ENCODE measurements around the gene WDHD1. TPM values are rescaled to one million over a fixed set of nuclear protein-coding genes. Genes with fewer than 3 reads are reported as not detected.
"Not testable (repeated sequence)": the region's sequence is repeated elsewhere in the genome, so short reads cannot be mapped to it uniquely, and the experiment has no call there.

The WDHD1 gene
- total RNA-seq, 4 donors from 2014 or later = 0.51 to 20.0 (median 3.1) TPM

DNA sequence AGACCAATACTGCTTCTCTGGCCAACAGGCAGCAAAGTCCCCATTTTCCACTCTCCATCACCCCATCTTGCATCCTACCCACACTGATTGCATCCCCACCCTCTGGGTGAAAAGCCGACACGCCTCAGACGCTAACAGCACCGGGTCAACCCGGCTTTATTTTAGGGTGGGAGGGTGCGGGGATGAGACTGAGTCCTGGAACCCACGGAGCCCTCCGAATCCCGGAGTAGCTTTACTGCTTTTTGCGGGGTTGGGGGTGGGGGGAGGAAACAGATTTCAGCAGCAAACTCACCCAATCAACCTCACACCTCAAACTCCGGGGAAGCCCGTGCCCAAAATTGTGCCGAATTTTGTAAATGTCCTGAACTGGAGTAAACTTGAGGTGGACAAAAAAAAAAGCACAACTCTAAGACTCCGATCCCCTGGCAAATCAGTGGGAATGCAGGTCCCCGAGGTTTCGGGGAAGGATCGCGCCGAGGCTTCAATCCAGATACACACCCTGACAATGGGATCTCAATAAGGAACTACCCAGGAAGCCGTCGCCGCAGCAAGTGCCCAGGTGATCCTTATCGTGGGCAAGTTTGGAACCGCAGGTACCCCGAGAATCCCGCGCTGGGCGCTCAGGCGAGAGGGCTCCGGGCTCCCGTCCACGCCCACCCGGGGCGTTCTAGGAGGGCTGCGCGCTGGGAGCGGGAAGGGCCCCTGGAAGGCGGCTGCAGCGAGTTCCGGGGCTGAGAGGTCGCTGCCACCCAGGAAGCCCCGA lies 125.3 kb downstream of the WDHD1 start:
- Histone ChIP-seq H3K27ac (peak overlapping the region; percentile 67 to 70), H3K9me3 (no peaks in the 10 kb centered on the region), H3K36me3 (no peaks in the 10 kb centered on the region), H3K4me1 (no peaks in the 10 kb centered on the region), H3K27me3 (no peaks in the 10 kb centered on the region), H3K4me3 (peak overlapping the region; percentile 44 to 60)
- TF ChIP-seq, protein P1, sequence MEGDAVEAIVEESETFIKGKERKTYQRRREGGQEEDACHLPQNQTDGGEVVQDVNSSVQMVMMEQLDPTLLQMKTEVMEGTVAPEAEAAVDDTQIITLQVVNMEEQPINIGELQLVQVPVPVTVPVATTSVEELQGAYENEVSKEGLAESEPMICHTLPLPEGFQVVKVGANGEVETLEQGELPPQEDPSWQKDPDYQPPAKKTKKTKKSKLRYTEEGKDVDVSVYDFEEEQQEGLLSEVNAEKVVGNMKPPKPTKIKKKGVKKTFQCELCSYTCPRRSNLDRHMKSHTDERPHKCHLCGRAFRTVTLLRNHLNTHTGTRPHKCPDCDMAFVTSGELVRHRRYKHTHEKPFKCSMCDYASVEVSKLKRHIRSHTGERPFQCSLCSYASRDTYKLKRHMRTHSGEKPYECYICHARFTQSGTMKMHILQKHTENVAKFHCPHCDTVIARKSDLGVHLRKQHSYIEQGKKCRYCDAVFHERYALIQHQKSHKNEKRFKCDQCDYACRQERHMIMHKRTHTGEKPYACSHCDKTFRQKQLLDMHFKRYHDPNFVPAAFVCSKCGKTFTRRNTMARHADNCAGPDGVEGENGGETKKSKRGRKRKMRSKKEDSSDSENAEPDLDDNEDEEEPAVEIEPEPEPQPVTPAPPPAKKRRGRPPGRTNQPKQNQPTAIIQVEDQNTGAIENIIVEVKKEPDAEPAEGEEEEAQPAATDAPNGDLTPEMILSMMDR (IDR thresholded peaks at IDR 0.05) = no peak
- TF ChIP-seq POLR2A (IDR thresholded peaks at IDR 0.05) = no peak
- intact Hi-C loops (cut with DNase I; ENCODE audit: low total_unique reads) = no loop called here
- DNase-seq = no peak

GRCh38 chr14:54899573-54899972 lies 127.3 kb downstream of the WDHD1 start:
- no peaks in the 10 kb centered on the region for H3K36me3 ChIP-seq
- H3K27me3 ChIP-seq = no peaks in the 10 kb centered on the region
- no peak overlapping the region for H3K27ac ChIP-seq
- H3K4me3 ChIP-seq = no peak overlapping the region
- DNase-seq = no peak
- H3K4me1 ChIP-seq = no peaks in the 10 kb centered on the region
- H3K9me3 ChIP-seq = no peaks in the 10 kb centered on the region
- intact Hi-C loops (cut with DNase I; ENCODE audit: low total_unique reads) = no loop called here
- TF ChIP-seq, protein P1 (IDR thresholded peaks at IDR 0.05) = no peak
- TF ChIP-seq POLR2A (IDR thresholded peaks at IDR 0.05) = no peak

- DNase-seq; intact Hi-C loops (cut with DNase I; ENCODE audit: low total_unique reads); H3K27ac ChIP-seq; H3K9me3 ChIP-seq; H3K27me3 ChIP-seq; H3K4me1 ChIP-seq; H3K4me3 ChIP-seq; H3K36me3 ChIP-seq: not testable (repeated sequence)
These were observed 128.9 kb downstream of the WDHD1 start for GRCh38 chr14:54897809-54898555.

DNA sequence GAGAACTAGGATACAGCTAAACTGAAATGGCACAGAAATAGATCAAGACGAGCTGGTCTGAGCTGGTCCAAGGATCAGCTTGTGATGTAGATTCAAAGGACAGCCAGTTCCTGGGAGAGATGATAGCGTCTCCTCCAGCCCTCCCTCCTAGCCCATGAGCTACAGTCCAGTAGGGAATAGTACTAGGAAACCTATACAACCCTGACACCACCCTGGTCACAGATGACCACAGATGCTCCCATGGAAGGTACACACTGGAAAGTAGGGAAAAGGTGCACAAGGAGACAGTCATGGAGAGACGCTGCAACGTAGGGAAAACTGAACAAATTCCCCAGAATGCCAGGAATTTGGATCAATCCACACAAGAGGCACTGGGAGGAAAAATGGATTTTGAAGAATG lies 131.2 kb downstream of the WDHD1 start:
- no peak for DNase-seq
- Histone ChIP-seq H3K4me3 (no peak overlapping the region), H3K27ac (no peak overlapping the region), H3K36me3 (no peaks in the 10 kb centered on the region), H3K4me1 (no peaks in the 10 kb centered on the region), H3K27me3 (no peaks in the 10 kb centered on the region), H3K9me3 (no peaks in the 10 kb centered on the region)
- no peak for TF ChIP-seq POLR2A (IDR thresholded peaks at IDR 0.05)
- TF ChIP-seq, protein P1 (IDR thresholded peaks at IDR 0.05) = no peak
- intact Hi-C loops (cut with DNase I; ENCODE audit: low total_unique reads) = no loop called here

DNA sequence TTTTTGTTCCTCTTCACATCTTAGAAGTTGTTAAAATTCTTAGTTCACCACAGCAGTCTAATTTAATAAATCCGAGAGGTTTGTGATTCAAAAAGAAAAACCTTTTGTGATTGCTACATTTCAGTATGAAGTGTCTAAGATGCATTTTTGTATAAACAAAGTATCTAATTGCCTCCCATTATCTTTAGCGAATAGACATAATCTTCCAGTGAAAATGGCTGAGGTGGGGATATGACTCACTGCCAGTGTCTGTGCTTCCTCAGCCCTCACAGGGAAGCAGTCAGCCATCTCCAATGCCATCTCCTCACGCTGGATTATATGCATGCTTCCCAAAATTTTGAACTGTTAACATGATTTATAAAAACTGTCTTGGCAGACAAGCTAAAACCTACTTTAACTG lies 131.9 kb downstream of the WDHD1 start:
- no peaks in the 10 kb centered on the region for H3K9me3 ChIP-seq
- H3K27ac ChIP-seq = no peak overlapping the region
- intact Hi-C loops (cut with DNase I; ENCODE audit: low total_unique reads) = no loop called here
- H3K4me1 ChIP-seq = no peaks in the 10 kb centered on the region
- H3K27me3 ChIP-seq = no peaks in the 10 kb centered on the region
- DNase-seq = no peak
- no peak overlapping the region for H3K4me3 ChIP-seq
- H3K36me3 ChIP-seq = no peaks in the 10 kb centered on the region
- TF ChIP-seq, protein P1 (IDR thresholded peaks at IDR 0.05) = no peak
- TF ChIP-seq POLR2A (IDR thresholded peaks at IDR 0.05) = no peak

Data from uterus (tissue), 4 donors.